Chondrocyte (in vitro differentiated cells): Measurements from ENCODE around the gene SMIM13. TPM values are rescaled to one million over a fixed set of nuclear protein-coding genes. Genes with fewer than 3 reads are reported as not detected.

Source experiments
- DNase-seq: peaks from one replicate; pipeline ENCODE4 v3.0.0; 2021; ENCODE audit warnings: mixed read lengths, low spot score
- H3K27ac Mint-ChIP-seq: one replicate; pipeline ENCODE4 v1.8.0; 2021; ENCODE audit warnings: mild to moderate bottlenecking, moderate library complexity, mixed read lengths; ENCODE audit not compliant: unreplicated experiment
- H3K27me3 Mint-ChIP-seq: 2 replicates; pipeline ENCODE4 v1.8.0; 2021; ENCODE audit warnings: low read depth, mixed read lengths
- H3K36me3 Mint-ChIP-seq: 2 replicates; pipeline ENCODE4 v1.8.0; 2021; ENCODE audit warnings: low read depth, mixed read lengths
- H3K4me1 Mint-ChIP-seq: 2 replicates; pipeline ENCODE4 v1.8.0; 2021; ENCODE audit warnings: low read depth, mild to moderate bottlenecking, mixed read lengths
- H3K4me3 Mint-ChIP-seq: one replicate; pipeline ENCODE4 v1.8.0; 2021; ENCODE audit warnings: mild to moderate bottlenecking, moderate library complexity, mixed read lengths; ENCODE audit not compliant: unreplicated experiment
- H3K9me3 Mint-ChIP-seq: 2 replicates; pipeline ENCODE4 v1.8.0; 2021; ENCODE audit warnings: low read depth, mixed read lengths
- CTCF ChIP-seq: fragments of 200-600 bp; sonication (generic); IDR thresholded peaks from 2 replicates; pipeline ENCODE4 v1.5.0; 2021; ENCODE audit warnings: antibody characterized with exemption, mild to moderate bottlenecking, moderate library complexity
- total RNA-seq: library from RNA; stranded (reverse); gene quantifications from 3 replicates; pipeline ENCODE4 v1.2.1, GENCODE V29; 2021

The SMIM13 gene
- total RNA-seq, 1 donor from 2014 or later: 20.9 TPM

- Mint-ChIP-seq H3K4me1 (peaks cover 17% of the 10 kb centered on the region), H3K27me3 (no peaks in the 10 kb centered on the region), H3K36me3 (no peaks in the 10 kb centered on the region), H3K4me3 (no peak overlapping the region), H3K27ac (no peak overlapping the region), H3K9me3 (peaks cover 3% of the 10 kb centered on the region)
- TF ChIP-seq CTCF: no peak
- no peak for DNase-seq
Observed at GRCh38 chr6:11054722-11055121, 38.9 kb upstream of the SMIM13 start.

- H3K4me1 Mint-ChIP-seq: peaks cover 17% of the 10 kb centered on the region
- no peak overlapping the region for H3K4me3 Mint-ChIP-seq
- no peak overlapping the region for H3K27ac Mint-ChIP-seq
- no peaks in the 10 kb centered on the region for H3K36me3 Mint-ChIP-seq
- no peak for TF ChIP-seq CTCF
- no peaks in the 10 kb centered on the region for H3K27me3 Mint-ChIP-seq
- peaks cover 3% of the 10 kb centered on the region for H3K9me3 Mint-ChIP-seq
- DNase-seq: no peak
Observed at GRCh38 chr6:11055127-11055627, 38.5 kb upstream of the SMIM13 start.

- DNase-seq: no peak
- H3K27me3 Mint-ChIP-seq: no peaks in the 10 kb centered on the region
- no peaks in the 10 kb centered on the region for H3K36me3 Mint-ChIP-seq
- H3K9me3 Mint-ChIP-seq: peaks cover 3% of the 10 kb centered on the region
- no peak overlapping the region for H3K4me3 Mint-ChIP-seq
- H3K4me1 Mint-ChIP-seq: peaks cover 10% of the 10 kb centered on the region
- no peak for TF ChIP-seq CTCF
- H3K27ac Mint-ChIP-seq: no peak overlapping the region
Observed at GRCh38 chr6:11056871-11057270, 36.8 kb upstream of the SMIM13 start.

GRCh38 chr6:11058406-11058805, 35.2 kb upstream of the SMIM13 start:
- DNase-seq: no peak
- H3K27ac Mint-ChIP-seq: no peak overlapping the region
- peaks cover 10% of the 10 kb centered on the region for H3K4me1 Mint-ChIP-seq
- H3K4me3 Mint-ChIP-seq: no peak overlapping the region
- H3K27me3 Mint-ChIP-seq: no peaks in the 10 kb centered on the region
- H3K9me3 Mint-ChIP-seq: peaks cover 3% of the 10 kb centered on the region
- no peak for TF ChIP-seq CTCF
- H3K36me3 Mint-ChIP-seq: no peaks in the 10 kb centered on the region

DNA sequence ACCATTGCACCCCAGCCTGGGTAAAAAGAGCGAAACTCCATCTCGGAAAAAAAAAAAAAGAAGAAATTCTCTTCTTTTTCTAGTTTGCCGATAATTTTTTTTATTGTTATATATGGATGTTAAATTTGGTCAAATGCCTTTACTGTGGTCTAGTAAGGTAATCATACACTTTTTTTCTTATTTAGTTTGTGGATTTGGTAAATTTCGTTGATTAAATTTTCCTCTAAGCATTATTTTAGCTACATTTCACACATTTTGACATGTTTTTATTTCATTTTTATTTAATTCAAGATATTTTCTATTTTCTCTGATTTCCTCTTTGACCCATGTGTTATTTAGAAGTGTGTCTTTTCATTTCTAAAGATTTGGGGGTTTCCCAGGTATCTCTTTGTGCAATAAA, 31.6 kb upstream of the SMIM13 start:
- H3K9me3 Mint-ChIP-seq: no peaks in the 10 kb centered on the region
- no peak overlapping the region for H3K27ac Mint-ChIP-seq
- no peak for TF ChIP-seq CTCF
- H3K4me3 Mint-ChIP-seq: no peak overlapping the region
- H3K27me3 Mint-ChIP-seq: no peaks in the 10 kb centered on the region
- no peaks in the 10 kb centered on the region for H3K4me1 Mint-ChIP-seq
- H3K36me3 Mint-ChIP-seq: no peaks in the 10 kb centered on the region
- DNase-seq: no peak
